ENCODE data around the gene CDK5. TPM values are rescaled to one million over a fixed set of nuclear protein-coding genes. Genes with fewer than 3 reads are reported as not detected.

CDK5 gene
- total and polyA plus RNA-seq, 9 of the 15 experiments (the other 6 are each of a cell fraction or from before 2014, with no cell fraction given), result 3.2 to 38.0 (median 27.5) TPM

GRCh38 chr7:151056283-151056665 is 1.4 kb downstream of the CDK5 start (continued):
- TF ChIP-seq E2F8 (IDR thresholded peaks at IDR 0.05; ENCODE audit: low read depth, partially characterized antibody), result no peak
- 0 out of 2 replicates have a peak, but pooled peaks have one; percentile 7 for TF ChIP-seq HSF4 (CRISPR knock-in tag; IDR thresholded peaks at IDR 0.05; ENCODE audit: borderline replicate concordance)
- no peak for TF ChIP-seq BCOR (IDR thresholded peaks at IDR 0.05)
- TF ChIP-seq ZNF764 (CRISPR knock-in tag; IDR thresholded peaks at IDR 0.05; ENCODE audit: low read depth), result no peak
- no peak for TF ChIP-seq NRF1 (conservative IDR thresholded peaks at IDR 0.05 in 1 of 2, IDR thresholded peaks at IDR 0.05 in 1 of 2)
- no peak for TF ChIP-seq SUPT5H (IDR thresholded peaks at IDR 0.05)
- TF ChIP-seq NFXL1 (CRISPR knock-in tag; IDR thresholded peaks at IDR 0.05), result no peak
- TF ChIP-seq KDM4B (IDR thresholded peaks at IDR 0.05; ENCODE audit: borderline replicate concordance in 2 of 2, low read depth in 1 of 2), result no peak
- TF ChIP-seq CC2D1A (IDR thresholded peaks at IDR 0.05), result no peak
- TF ChIP-seq NFATC3 (IDR thresholded peaks at IDR 0.05), result no peak
- no peak for TF ChIP-seq KAT7 (CRISPR knock-in tag; IDR thresholded peaks at IDR 0.05; ENCODE audit: borderline replicate concordance)
- TF ChIP-seq KLF16 (IDR thresholded peaks at IDR 0.05), result no peak
- no peak for TF ChIP-seq U2AF1 (optimal IDR thresholded peaks at IDR 0.05; ENCODE audit: low read depth, low read length)
- no peak for TF ChIP-seq NFIX (CRISPR knock-in tag; IDR thresholded peaks at IDR 0.05; ENCODE audit: low read depth)
- no peak for TF ChIP-seq TFAM (CRISPR knock-in tag; conservative IDR thresholded peaks at IDR 0.05)
- no peak for TF ChIP-seq SMARCA5 (IDR thresholded peaks at IDR 0.05)
- no peak for TF ChIP-seq ZNF589 (CRISPR knock-in tag; IDR thresholded peaks at IDR 0.05; ENCODE audit: low read depth)
- TF ChIP-seq STAT5A (IDR thresholded peaks at IDR 0.05; ENCODE audit: borderline replicate concordance, low read length), result no peak; the same call in 1 of the 2 replicates
- no peak for TF ChIP-seq DLX4 (CRISPR knock-in tag; IDR thresholded peaks at IDR 0.05)
- TF ChIP-seq ZNF212 (CRISPR knock-in tag; IDR thresholded peaks at IDR 0.05), result no peak
- no peak for TF ChIP-seq YY1 (IDR thresholded peaks at IDR 0.05; ENCODE audit: borderline replicate concordance in 1 of 3, control insufficient read depth in 1 of 3, extremely low read depth in 1 of 3, insufficient read depth in 3 of 3, insufficient read length in 1 of 3, insufficient replicate concordance in 2 of 3, low read depth in 1 of 3, low read length in 2 of 3)
- 0 out of 2 replicates have a peak, but pooled peaks have one; percentile 47 for TF ChIP-seq CXXC5 (CRISPR knock-in tag; IDR thresholded peaks at IDR 0.05)
- TF ChIP-seq ZNF347 (CRISPR knock-in tag; IDR thresholded peaks at IDR 0.05; ENCODE audit: low read depth), result no peak
- no peak for TF ChIP-seq ZNF584 (CRISPR knock-in tag; IDR thresholded peaks at IDR 0.05; ENCODE audit: low read depth)
- peak; percentile 34; the same call in 1 of the 2 replicates for TF ChIP-seq ATF3 (IDR thresholded peaks at IDR 0.05)
- TF ChIP-seq ATF3 (CRISPR knock-in tag; conservative IDR thresholded peaks at IDR 0.05), result no peak
- TF ChIP-seq SRSF1 (IDR thresholded peaks at IDR 0.05; ENCODE audit: low read depth, low read length), result no peak
- TF ChIP-seq ZEB2 (IDR thresholded peaks at IDR 0.05), result no peak
- no peak for TF ChIP-seq CBFA2T2 (conservative IDR thresholded peaks at IDR 0.05)

All from K562 (cell line).